GM15510 (cell line): ENCODE data around the gene DDC.

Source experiments
- POLR2A ChIP-seq: IDR thresholded peaks from 3 replicates; pipeline ENCODE4 v1.6.1; 2011; ENCODE audit warnings: borderline replicate concordance; ENCODE audit not compliant: insufficient read length; ENCODE audit errors: extremely low read depth

Gene DDC

DNA sequence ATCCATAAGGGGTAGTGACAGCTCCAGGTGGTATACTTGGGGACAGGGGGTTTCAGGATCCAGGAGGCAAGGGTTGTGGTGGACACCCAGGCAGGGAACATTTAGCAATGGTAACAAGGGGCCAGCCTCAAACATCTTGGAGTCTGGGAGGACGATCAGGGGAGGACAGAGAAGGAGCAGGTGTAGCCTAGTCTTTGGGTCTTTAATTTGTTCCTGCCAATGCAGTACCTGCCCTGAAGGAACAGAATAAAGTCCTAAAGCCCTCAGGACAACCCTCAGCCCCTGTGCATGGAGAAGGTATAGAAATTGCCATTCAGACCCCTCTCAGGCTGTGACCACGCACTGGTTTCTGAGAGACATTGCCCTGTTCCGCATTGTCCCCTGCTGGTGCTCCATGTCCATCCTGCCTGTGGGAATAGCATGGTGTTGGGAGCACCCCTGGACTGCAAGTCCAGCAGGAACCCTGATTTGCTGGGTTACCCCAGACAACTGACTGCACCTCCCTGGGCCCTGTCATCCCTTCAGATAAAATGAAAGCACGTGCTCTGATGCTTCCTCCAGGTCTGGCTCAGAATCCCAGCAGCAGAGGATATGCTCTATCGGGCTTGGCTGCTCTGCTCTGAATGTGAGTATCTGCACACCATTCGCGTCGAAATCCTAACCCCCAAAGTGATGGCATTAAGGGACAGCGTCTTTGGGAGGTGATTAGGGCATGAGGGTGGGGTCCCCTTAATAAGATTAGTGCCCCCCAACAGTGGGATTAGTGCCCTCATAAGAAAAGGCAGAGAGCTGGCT, 24.2 kb downstream of the DDC start:
- no peak for TF ChIP-seq POLR2A

DNA sequence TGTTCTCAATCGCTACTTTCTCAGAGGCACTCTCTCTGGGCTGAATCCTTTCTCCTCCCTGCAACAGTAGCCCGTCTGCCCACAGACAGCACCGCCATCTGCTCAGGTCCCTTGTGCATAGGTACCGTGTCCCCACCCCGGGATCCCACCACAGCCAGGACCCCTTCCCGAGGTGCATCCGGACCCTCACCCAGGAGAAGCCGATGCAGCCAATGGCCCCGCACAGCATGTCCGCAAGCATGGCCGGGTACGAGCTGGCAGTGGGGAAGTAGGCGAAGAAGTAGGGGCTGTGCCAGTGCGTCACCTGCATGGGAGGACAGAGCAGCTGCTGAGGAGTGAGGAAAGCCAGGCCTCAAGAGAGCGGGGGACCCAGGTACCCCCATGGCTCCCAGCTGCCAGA, 25.5 kb downstream of the DDC start:
- TF ChIP-seq POLR2A: no peak

DNA sequence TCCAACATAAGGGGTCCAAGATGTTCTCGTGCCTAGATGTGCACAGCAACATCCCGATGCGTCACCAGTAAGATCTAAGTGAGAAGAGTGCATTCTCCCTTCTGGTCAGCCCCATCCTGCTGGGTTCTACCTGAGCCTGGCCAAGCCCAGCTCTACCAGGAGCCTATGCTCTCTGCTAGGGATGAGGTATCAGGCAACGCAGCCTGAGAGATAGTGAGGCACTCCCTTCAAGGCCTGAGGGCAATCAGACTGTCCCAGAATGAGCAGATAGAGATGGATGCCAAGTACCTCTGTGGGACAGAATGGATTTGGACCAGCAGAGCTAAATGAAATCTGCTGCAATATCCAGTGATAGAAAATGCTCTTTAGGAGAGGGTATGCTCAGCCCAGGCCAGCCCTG, 26.7 kb downstream of the DDC start:
- TF ChIP-seq POLR2A: no peak

DNA sequence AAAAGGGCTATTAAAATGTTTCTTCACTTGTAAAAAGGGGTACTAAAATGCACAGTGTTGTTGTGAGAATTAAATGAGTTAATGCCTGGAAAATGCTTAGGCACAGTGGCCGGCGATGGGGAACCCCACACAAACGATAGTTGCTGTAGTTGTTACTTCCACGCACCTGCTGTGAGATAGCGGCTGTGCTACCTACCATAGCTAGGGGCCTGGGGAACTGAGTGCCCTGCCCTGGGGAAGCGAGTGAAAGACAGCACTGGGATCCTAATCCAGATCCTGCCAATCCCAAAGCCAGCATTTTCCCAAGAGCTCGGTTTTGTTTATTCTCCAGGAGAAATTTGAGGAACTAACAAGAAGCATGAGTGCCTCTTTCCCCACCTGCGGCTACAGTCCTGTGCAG, 27.8 kb downstream of the DDC start:
- no peak for TF ChIP-seq POLR2A

DNA sequence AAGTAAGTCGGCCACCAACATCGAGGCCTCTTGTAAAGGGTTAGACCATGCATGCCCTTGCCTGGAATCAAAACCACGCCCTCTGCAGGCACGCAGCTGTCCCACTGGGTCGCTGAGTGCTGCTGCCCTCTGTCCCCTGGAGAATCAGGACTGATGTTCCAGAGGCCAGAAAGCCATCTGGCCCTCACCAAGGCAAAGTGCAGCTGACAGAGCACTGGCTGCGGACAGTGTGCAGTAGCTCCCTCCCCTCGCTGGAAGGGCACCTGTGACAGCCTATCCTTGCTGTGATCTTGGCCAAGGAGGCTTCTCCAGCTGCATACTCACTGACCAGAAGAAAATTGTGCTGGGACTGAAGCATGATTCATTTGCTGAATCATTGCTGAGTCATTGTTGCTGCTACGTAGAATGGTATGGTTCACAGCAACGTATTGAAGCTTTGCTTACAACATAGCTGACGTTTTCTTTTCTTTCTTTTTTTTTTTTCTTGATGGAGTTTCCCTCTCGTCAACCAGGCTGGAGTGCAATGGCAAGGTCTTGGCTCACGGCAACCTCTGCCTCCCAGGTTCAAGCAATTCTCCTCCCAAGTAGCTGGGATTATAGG, 30.4 kb downstream of the DDC start:
- TF ChIP-seq POLR2A: no peak

DNA sequence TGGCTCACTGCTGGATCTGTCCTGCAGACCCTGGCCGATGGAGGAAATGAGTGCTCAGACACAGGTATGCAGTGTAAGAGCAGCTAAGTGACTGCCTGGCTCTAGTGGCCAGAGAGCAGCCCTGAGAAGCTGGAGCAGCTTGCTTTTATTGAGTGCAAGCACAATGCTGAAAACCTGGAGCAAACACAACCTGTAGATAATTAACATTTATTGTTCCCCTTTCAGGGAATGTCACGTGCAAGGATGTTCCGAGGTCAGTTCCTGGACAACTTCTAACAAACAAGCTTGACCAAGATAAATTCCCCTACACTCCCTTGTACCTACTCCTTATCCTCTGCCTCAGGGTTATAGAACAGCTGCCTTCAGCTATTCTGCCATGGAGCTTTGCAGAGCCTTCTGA, 31.3 kb downstream of the DDC start:
- no peak for TF ChIP-seq POLR2A

DNA sequence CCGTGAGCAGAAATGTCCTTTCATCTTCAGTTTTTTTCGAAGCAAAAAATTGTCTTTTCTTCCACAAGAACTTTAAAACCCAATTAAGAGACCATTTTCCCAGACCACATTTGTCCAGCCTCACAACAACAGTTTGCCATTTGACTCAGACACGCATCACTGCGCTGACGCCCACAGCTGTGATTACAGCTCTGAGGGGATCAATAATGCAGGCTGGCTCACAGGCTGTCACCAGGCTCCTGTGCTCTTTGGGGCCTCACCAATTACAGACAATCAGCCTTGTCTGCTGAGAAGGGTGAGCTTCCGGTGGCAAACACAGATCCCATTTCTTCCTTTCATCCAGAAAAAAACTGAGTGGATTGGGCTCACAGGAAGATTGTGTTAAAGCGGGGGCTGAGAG, 33.3 kb downstream of the DDC start:
- no peak for TF ChIP-seq POLR2A

DNA sequence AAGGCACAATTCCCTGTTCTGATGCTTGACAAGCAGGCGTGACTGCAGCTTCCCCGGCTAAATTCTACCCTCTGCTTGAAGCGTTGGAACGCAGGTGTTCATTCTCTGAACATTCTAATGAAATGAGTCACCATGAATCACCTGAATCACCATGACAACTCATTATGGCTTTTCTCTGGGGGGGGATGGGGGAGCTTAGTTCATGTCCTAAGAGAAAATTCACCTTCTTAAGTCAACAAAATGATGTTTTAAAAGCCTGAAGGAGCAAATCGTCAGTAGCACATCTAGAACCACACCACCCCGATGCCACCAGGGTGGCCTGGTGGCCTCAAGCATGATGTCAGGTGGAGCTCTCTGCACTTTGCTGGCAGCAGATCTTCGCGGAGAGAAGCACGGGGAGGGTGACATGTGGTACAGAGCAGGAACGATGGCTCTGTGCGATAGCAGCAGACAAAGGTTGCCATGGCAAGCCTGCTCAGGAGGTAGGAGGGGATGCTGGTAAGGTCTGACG, 33.7 kb downstream of the DDC start:
- no peak for TF ChIP-seq POLR2A

DNA sequence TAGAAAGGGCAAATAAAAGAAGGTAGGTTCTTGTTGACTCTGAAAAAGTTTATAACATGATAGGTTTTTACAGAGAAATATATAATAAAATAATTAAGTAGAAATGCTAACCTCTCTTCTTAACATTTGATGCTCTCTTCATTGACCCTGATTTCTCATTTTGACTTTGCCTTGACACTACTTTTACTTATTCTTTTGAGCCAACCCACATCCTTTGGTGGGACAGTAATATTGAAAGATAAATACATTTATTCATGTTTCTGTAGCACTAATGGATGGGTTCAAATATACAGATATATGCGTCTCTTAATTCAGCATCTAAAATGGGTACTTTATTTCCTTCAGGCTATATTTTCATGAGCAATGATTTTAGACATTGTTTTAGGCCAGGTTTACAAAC, 34.4 kb downstream of the DDC start:
- TF ChIP-seq POLR2A: no peak

DNA sequence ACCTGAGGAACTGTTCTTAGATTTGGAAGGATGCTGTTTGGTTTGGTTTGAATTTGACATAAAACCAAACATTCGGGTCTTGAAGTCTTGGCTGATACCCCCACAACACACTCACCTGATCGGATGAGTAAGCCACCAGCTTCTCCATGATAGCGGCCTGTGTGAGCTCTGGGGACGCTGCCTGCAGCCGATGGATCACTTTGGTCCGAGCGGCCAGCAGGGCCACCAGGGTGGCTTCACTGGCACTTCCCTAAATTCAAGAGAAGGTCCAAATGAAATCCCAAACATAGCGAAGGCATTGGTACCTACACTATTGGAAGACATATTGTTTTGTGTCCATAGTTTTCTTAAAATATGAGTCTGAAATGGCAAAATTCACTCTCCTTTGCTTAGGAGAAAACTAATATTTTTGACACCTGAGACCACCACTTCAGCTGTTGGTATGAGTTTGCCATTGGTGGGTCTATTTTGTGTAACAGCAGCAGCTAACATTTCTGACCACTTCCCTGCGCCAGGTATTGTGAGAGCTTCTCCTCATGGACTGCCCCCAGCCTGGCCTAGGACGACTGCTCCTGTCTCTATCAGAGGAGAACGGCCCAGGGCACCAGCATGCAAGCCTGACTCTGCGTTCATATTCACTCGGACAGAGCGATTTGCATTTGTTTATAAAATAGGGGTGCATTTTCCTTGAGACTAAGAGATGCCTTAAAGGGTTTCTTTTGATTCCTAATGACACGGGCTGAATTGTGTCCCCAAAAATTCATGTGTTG, 35.9 kb downstream of the DDC start:
- no peak for TF ChIP-seq POLR2A

DNA sequence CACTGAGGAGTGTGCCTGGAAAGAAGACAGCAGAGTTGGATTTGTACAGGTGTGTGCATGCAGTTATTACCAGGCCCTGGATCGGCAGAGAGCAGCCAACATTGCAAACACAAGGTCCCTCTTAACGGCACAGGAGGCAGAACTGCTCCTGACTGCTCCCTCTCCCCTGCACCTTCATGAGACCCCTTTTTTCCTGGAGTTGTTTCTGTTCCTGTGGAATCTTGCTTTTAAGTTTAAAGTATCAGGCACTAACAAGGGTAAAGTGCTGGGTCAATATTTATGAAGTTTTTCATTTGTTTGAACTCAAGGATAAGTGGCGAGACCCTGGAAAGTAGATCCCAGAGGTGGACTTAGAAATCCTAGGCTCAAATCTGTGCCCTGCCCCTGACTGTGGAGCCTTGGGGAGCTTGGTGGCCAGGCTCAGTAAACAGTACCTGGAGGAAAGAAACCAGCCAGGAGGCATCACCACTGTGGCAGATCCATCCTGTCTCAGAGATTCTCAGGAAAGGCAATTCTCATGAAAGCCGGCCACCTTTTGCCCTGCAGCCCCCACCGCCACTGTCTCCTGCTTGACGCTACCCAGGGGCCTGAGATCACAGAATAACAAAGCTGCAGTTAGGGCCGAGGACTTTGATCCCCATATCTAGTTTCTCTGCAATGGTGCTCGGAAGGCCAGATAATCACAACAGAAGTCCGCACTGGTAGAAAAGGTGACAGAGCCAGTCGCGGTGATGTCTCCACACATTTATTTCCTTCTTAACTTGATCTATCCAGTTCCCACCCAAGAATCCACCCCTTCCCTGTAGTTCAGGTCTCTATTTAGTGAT, 36.7 kb downstream of the DDC start:
- no peak for TF ChIP-seq POLR2A

DNA sequence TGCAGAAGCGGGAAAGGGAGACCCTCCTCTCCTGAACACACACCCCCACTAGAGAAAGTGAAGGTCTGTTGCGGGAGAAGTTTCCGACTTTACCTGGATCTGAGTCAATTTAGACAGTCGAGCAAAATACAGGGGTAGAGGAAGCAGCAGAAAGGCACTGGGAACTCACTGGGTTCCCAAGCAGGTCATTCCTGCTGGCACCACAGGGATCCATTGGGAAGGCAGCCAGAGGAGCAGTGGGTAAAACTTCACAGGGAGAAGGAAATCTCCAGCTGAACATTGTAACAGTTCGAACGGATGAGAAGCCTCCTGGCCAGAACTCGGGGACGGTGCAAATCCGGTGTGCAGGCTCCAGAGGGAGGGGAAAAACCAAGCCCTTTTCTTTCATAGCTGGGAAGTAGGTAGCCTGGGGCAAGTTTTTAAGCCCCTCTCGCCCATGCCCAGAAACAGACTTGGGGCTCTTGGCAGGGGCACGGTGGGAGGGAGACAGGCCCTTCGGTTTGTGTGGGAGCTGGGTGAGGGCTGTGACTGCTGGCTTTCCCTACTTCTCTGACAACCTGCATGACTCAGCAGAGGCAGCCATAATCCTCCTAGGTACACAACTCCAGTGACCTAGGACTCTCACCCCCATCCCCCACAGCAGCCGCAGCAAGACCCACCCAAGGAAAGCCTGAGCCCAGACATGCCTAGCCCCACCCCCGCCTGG, 51.9 kb downstream of the DDC start:
- TF ChIP-seq POLR2A: no peak

DNA sequence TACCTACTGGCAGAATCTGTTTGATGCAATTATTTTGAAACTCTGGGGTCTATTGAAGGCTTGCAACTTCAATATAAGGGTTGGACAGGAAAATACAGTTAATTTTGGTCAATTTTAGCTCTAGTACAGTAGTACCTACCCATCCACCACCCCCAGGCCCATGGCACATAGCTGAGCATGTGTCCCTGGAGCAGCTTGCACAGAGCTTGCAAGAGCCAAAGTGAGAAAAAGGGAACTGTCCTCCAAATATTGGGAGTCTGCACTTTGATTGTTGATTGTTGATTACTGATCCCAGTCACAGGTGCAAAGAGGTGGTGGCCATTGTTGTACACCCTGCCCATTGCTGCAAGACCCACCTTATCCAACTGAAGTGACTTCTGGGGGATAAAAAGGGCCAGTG, 52.8 kb downstream of the DDC start:
- TF ChIP-seq POLR2A: no peak

DNA sequence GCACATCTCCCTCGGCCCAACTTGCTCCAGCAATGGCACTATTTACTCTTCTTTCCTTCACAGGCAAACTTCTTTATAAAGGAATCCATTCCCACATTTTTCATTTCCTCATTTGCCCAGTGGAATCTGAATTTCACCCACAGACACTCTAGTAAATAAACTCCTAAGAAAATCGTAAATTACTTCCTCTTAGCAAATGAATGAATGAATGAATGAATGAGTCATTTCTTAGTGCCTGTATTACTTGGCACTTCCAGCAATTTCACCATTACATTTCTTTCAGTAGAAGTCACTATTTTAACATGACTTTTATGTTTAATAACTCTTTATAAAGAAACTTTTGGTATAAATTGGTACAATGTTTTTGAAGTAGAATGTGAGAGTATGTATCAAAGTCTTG, 55.7 kb downstream of the DDC start:
- no peak for TF ChIP-seq POLR2A
